ENCODE results near the gene ATP2B2.
A peak's percentile ranks its signal among the peaks of the same experiment; 100 is the strongest.

ATP2B2 gene

DNA sequence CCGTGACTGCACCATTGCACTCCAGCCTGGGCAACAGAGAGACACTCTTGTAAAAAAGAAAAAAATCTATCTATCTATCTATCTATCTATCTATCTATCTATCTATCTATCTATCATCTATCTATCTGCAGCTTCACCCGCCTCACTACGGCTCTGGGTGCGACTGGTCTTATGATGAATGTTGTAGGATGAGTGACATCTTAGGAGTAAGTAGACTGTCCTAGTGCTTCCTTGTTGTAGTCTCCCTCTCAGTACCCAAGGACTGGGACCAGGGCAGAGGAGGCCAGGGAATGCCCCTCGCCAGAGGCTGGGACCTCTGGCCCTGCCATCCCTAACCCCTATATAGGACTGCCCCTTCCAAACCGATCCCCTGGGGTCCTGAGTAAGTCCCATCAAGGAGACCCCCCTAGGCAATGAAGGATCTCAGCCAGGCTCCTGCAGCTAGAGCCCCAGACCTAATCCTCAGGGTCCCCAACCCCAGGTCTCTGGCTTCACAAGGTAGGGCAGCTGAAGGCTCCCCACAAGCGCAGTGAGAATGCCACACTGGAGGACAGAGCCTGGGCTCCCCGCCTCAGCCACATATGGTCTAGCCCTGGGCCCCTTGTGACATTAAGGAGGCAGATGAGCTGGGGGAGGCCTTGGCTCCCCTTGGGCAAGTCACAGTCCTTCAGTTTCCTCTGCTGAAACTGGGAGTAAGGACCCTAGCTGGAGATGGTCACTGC, 183.6 kb downstream of the ATP2B2 start:
- Histone ChIP-seq H4K20me1 (ENCODE audit: insufficient read depth, low read length, poor library complexity, severe bottlenecking) (peaks cover 19% of the 10 kb centered on the region), H3K79me2 (ENCODE audit: insufficient read depth, low read length) (peaks cover 35% of the 10 kb centered on the region), H3K36me3 (ENCODE audit: insufficient read depth, low read length) (peaks cover 12% of the 10 kb centered on the region; the same call in 1 of the 2 replicates), H3K27me3 (ENCODE audit: insufficient read depth, low read length, poor library complexity, severe bottlenecking) (no peaks in the 10 kb centered on the region), H3K9ac (ENCODE audit: low read depth, low read length, poor library complexity, severe bottlenecking) (no peak overlapping the region), H3K4me1 (ENCODE audit: insufficient read depth, low read length, poor library complexity, severe bottlenecking) (peaks cover 8% of the 10 kb centered on the region), H3K9me2 (replicated peaks; ENCODE audit: low read depth, low read length) (no peaks in the 10 kb centered on the region), H3F3A (ENCODE audit: low read depth) (no peaks in the 10 kb centered on the region), H2AFZ (ENCODE audit: low read length) (no peak overlapping the region), H3K4me2 (ENCODE audit: low read depth, low read length, poor library complexity, severe bottlenecking) (peak overlapping the region; percentile 90), H3K9me3 (ENCODE audit: insufficient read depth, low read depth, low read length) (no peaks in the 10 kb centered on the region), H3K4me3 (ENCODE audit: low read length, poor library complexity, severe bottlenecking) (no peak overlapping the region)
- TF ChIP-seq, protein P1, sequence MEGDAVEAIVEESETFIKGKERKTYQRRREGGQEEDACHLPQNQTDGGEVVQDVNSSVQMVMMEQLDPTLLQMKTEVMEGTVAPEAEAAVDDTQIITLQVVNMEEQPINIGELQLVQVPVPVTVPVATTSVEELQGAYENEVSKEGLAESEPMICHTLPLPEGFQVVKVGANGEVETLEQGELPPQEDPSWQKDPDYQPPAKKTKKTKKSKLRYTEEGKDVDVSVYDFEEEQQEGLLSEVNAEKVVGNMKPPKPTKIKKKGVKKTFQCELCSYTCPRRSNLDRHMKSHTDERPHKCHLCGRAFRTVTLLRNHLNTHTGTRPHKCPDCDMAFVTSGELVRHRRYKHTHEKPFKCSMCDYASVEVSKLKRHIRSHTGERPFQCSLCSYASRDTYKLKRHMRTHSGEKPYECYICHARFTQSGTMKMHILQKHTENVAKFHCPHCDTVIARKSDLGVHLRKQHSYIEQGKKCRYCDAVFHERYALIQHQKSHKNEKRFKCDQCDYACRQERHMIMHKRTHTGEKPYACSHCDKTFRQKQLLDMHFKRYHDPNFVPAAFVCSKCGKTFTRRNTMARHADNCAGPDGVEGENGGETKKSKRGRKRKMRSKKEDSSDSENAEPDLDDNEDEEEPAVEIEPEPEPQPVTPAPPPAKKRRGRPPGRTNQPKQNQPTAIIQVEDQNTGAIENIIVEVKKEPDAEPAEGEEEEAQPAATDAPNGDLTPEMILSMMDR (conservative IDR thresholded peaks at IDR 0.05; ENCODE audit: low read length), result no peak
- no peak for TF ChIP-seq EZH2phosphoT487 (IDR thresholded peaks at IDR 0.05; ENCODE audit: borderline replicate concordance)

DNA sequence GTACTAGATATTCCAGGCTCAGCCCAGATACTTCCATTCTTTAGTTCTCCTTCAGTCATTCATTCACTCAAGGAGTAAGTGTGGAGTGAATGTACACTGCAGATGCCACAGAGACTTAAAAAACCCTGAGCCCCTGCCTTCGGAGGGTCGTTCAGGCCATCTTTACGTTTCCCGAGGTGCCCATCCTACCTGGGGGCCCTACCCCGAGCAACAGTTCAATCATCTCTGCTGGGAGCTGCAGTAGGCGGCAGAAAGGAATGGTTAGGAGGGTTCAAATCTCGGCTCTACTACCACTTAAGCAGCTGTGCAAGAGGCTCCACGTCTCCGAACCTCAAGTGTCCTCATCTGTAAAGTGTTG, 185.1 kb downstream of the ATP2B2 start:
- Histone ChIP-seq H2AFZ (ENCODE audit: low read length) (peak overlapping the region; percentile 76), H3K27me3 (ENCODE audit: insufficient read depth, low read length, poor library complexity, severe bottlenecking) (no peaks in the 10 kb centered on the region), H3K9me3 (ENCODE audit: insufficient read depth, low read depth, low read length) (no peaks in the 10 kb centered on the region), H3K4me1 (ENCODE audit: insufficient read depth, low read length, poor library complexity, severe bottlenecking) (peaks cover 8% of the 10 kb centered on the region), H3K79me2 (ENCODE audit: insufficient read depth, low read length) (peaks cover 35% of the 10 kb centered on the region), H3K4me2 (ENCODE audit: low read depth, low read length, poor library complexity, severe bottlenecking) (peak overlapping the region; percentile 90), H3K36me3 (ENCODE audit: insufficient read depth, low read length) (peaks cover 22% of the 10 kb centered on the region; the same call in 1 of the 2 replicates), H3F3A (ENCODE audit: low read depth) (no peaks in the 10 kb centered on the region), H3K9ac (ENCODE audit: low read depth, low read length, poor library complexity, severe bottlenecking) (peak overlapping the region; percentile 99), H3K9me2 (replicated peaks; ENCODE audit: low read depth, low read length) (no peaks in the 10 kb centered on the region), H4K20me1 (ENCODE audit: insufficient read depth, low read length, poor library complexity, severe bottlenecking) (peaks cover 19% of the 10 kb centered on the region), H3K4me3 (ENCODE audit: low read length, poor library complexity, severe bottlenecking) (peak overlapping the region; percentile 97)
- no peak for TF ChIP-seq EZH2phosphoT487 (IDR thresholded peaks at IDR 0.05; ENCODE audit: borderline replicate concordance)
- TF ChIP-seq, protein P1 (conservative IDR thresholded peaks at IDR 0.05; ENCODE audit: low read length), result no peak

DNA sequence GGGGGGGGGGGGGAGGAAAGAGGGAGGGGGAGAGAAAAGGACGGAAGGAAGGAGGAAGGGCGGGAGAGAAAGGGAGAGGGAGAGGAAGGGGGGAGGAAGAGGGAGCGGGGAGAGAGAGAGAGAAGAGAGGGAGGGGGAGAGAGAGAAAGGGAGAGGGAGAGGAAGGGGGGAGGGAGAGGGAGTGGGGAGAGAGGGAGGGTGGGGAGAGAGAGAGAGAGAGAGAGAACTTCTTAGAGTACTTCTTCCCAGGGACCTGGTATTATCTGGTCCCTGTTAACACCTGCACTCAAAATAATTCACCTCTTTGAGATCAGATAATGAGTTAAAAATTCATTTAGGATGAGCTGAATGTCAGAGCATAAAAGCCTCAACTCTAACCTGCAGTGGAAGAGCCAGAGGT, 185.6 kb downstream of the ATP2B2 start:
- Histone ChIP-seq H3K79me2 (ENCODE audit: insufficient read depth, low read length) (peaks cover 35% of the 10 kb centered on the region), H3F3A (ENCODE audit: low read depth) (no peaks in the 10 kb centered on the region), H3K9ac (ENCODE audit: low read depth, low read length, poor library complexity, severe bottlenecking) (peak overlapping the region; percentile 99), H3K4me2 (ENCODE audit: low read depth, low read length, poor library complexity, severe bottlenecking) (peak overlapping the region; percentile 90), H3K36me3 (ENCODE audit: insufficient read depth, low read length) (peaks cover 25% of the 10 kb centered on the region; the same call in 1 of the 2 replicates), H3K4me1 (ENCODE audit: insufficient read depth, low read length, poor library complexity, severe bottlenecking) (peaks cover 8% of the 10 kb centered on the region), H3K9me3 (ENCODE audit: insufficient read depth, low read depth, low read length) (no peaks in the 10 kb centered on the region), H3K4me3 (ENCODE audit: low read length, poor library complexity, severe bottlenecking) (peak overlapping the region; percentile 97), H2AFZ (ENCODE audit: low read length) (no peak overlapping the region), H3K27me3 (ENCODE audit: insufficient read depth, low read length, poor library complexity, severe bottlenecking) (no peaks in the 10 kb centered on the region), H4K20me1 (ENCODE audit: insufficient read depth, low read length, poor library complexity, severe bottlenecking) (peaks cover 19% of the 10 kb centered on the region), H3K9me2 (replicated peaks; ENCODE audit: low read depth, low read length) (no peaks in the 10 kb centered on the region)
- TF ChIP-seq EZH2phosphoT487 (IDR thresholded peaks at IDR 0.05; ENCODE audit: borderline replicate concordance), result no peak
- TF ChIP-seq, protein P1 (conservative IDR thresholded peaks at IDR 0.05; ENCODE audit: low read length), result no peak

Measured in Loucy (cell line).